HG03039 (cell line): ENCODE data around the gene CLCNKB.
"Not testable (repeated sequence)": the region's sequence is repeated elsewhere in the genome, so short reads cannot be mapped to it uniquely, and the experiment has no call there.

Source experiments
- ATAC-seq: cut with Tn5 transposase; IDR thresholded peaks from one replicate; pipeline ENCODE4 v1.9.1; 2021; ENCODE audit warnings: mild to moderate bottlenecking, moderate library complexity; ENCODE audit not compliant: unreplicated experiment

CLCNKB gene

DNA sequence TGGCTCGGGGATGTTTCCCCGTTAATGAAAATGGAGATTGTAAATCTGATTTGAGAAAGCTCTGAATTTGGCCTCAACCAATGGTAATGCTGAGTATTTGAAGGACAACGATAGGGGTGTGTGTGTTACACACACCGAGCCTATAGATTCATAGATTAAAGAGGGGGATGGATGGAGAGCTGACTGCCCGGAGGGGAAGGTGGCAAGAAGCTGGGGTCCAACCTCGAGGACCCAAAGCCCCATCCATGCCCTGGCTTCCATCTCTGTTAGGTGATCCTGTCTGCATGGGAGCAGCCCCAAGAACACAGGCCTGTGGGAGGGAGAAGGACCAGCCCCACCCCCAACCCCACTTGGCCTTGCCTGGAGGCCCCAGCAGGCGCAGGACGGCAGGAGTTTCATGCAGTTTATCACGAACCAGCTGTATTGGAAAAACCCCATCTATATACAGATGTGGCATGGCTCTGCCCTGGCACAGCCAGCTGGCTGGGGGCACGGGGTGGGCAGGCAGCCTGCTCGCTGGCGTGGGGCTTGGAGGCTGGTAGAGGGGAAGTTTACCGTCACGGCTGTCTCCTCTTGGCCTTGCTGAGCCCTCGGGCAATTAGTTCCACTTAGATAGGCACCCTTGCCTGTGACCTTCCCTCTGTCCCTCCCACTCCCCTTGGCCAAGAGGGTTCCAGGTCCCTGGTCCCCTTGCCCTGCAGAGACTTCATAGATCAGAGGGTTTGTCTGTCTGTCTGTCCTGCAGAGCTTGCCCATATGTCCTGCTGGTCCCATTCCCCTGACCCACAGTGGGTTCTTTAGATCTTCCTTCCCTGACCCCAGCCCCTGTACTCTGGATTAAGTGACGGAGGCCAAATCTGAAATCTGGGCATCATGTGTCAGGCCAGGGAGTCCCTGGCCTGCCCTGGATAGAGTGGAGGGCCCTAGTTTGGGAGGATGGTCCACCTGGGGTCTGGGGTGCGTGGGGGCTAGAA, 28.8 kb upstream of the CLCNKB start:
- ATAC-seq, result no peak

GRCh38 chr1:16015491-16015890, 28.1 kb upstream of the CLCNKB start:
- ATAC-seq, result no peak

- no peak for ATAC-seq
Observed at GRCh38 chr1:16015960-16016901, 27.4 kb upstream of the CLCNKB start.

- no peak for ATAC-seq
Observed at GRCh38 chr1:16017076-16017460, 26.5 kb upstream of the CLCNKB start.

GRCh38 chr1:16017461-16018303, 25.9 kb upstream of the CLCNKB start, which contains the start of gene HSPB7:
HSPB7 (minus strand) TSS chr1:16018043; CDS start chr1:16017963, 80 bp downstream.
- no peak for ATAC-seq

GRCh38 chr1:16018308-16018707, 25.3 kb upstream of the CLCNKB start:
- ATAC-seq, result no peak

DNA sequence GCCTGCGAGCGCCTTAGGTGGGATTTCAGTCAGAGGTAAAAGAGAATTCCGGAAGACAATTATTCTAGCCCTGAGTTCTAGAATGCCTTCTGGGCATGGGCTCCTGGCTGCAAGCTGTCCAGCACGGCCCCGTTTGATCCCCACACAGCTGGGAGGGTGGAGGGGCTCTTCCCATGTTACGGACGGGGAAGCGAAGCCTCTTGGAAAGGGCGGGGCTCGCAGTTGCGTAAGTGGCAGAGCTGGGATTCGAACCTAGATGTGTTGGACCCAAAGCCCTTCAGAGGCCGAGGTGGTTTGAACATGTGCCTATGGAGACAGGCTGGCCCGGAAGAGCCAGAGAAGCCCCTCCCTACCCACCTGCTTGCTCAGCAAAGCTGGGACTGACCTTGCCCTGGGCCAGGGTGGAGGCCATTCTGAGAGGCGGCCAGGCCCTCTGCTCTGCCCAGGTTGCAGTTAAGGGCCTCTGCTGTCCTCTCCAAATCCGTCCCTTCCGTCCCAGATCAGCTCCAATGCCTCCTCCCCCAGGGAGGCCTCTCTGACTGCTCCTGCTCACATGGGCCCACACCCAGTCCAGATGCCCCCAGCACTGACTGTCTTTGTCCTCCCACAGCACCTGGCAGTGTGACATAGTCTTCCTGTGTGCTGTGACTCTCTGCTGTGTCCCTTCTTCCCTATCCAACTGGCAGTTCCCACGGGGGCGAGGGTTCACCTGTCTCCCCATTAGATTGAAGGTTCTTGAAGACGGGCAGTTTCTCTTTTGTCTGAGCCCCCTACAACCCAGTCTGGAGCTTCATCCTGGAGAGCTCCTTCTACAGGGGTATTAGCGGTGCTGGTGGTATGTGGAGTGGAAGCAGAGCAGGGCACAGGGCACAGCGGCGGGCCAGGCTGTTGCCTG, 24.6 kb upstream of the CLCNKB start:
- ATAC-seq, result no peak

- no peak for ATAC-seq
Observed at GRCh38 chr1:16019644-16020277, 23.8 kb upstream of the CLCNKB start.

GRCh38 chr1:16020325-16020724, 23.3 kb upstream of the CLCNKB start:
- ATAC-seq, result no peak

DNA sequence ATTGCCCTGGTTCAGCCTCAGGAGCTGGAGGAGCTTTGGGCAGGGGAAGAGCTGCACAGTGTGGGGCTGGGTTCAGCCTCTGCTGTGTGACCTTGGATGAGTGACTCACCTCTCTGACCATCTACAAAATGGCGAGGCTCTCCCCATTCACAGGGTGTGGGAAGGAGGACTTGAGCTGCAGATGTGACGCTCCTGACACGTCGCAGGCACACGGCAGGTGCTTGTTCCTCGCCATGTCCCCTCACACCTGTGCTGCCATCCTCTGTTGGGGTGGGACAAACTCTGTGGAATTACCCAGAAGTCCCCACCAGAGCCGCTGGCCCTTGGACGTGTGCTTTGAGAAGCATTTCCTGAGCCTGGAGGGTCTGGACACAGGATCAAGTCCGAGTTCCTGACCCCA, 22.7 kb upstream of the CLCNKB start:
- not testable (repeated sequence) for ATAC-seq

DNA sequence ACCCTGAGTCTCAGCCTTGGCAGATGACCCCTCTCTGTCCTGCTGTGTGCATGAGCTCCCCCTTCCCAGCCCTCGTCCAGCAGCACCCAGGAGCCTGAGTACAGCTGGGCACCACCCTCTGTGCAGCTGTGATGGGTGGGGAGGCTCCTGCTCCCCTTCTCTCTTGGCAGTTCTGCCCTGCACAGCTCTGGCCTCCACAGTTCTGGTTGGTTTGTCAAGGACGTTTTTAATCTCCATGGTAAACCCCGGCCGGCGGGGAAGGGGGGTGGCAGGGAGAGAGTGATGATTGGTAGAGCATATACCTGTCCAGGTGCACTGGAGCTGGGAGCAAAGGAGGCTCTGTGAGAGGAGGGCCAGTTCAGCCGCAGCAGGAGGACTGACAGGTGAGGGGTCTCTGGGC, 21.9 kb upstream of the CLCNKB start, which contains the start of gene CLCNKA:
Gene CLCNKA, plus strand, starts transcription at position 356 of the 400 bp plus-strand sequence. CDS start 584 bp downstream, outside the sequence.
- no peak for ATAC-seq

- ATAC-seq, result no peak
Observed at GRCh38 chr1:16022393-16022792, 21.2 kb upstream of the CLCNKB start.

DNA sequence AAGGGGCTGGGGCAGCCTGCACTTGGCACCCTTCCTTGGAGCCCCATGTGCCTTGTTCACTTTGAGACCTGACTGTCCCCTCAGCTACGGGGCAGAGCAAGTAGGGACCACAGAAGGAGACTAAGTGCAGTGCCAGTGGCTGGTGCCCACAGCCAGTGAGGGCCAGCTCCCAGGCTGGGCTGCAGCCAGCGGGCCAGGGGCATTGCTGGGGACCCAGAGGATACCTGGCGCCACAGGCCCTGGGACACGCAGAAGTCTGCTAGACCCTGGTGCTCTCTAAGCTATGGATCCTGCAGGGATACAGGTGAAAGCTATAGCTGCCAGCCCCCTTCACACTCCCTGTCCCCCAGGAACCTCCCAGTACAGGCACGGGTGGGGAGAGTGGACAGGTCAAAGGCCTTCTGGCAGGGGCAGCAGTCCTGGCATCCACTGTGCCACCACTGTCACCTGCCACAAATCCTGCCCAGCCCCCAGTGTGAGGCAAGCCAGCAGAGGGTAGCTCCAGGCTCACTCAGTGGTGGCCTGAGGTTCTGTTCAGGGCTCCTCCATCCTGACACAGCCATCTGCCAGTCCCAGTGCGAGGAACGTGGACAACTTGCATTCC, 20.4 kb upstream of the CLCNKB start:
- ATAC-seq, result no peak

DNA sequence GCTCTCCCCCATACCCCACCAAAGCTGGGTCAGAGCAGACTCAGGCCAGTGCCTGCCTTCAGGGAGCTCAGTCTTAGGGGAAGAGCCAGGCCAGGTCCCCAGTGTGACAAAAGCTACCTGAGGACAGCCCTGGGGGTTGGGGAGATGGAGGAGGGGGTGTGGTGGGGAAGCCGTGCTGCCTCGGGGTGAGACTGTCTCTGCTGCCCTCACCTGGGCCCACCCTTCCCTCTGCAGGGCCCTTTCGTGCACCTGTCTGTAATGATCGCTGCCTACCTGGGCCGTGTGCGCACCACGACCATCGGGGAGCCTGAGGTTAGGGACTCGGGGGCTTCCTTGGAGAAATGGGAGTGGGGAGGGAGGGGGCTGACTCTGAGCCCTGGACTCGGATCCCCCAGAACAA, 17.3 kb upstream of the CLCNKB start:
- ATAC-seq, result not testable (repeated sequence)

GRCh38 chr1:16026723-16027484, 16.7 kb upstream of the CLCNKB start:
- no peak for ATAC-seq

- ATAC-seq, result no peak
Observed at GRCh38 chr1:16028237-16029002, 15.2 kb upstream of the CLCNKB start.

DNA sequence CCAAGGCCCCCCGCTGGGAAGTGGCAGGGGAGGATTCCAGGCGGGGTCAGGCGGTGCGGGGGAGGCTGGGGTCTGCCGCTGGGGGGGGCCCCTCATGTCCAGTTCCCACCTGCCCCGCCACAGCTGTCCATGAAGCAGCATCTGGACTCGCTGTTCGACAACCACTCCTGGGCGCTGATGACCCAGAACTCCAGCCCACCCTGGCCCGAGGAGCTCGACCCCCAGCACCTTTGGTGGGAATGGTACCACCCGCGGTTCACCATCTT, 14.6 kb upstream of the CLCNKB start:
- ATAC-seq, result not testable (repeated sequence)
